GM19324 (cell line): ENCODE results near the gene OTUD6A.
"Not testable (repeated sequence)": the region's sequence is repeated elsewhere in the genome, so short reads cannot be mapped to it uniquely, and the experiment has no call there.

Experiments
- ATAC-seq: cut with Tn5 transposase; IDR thresholded peaks from one replicate; pipeline ENCODE4 v1.9.1; 2021; ENCODE audit warnings: mild to moderate bottlenecking, moderate library complexity; ENCODE audit not compliant: unreplicated experiment, low FRiP score

The OTUD6A gene

DNA sequence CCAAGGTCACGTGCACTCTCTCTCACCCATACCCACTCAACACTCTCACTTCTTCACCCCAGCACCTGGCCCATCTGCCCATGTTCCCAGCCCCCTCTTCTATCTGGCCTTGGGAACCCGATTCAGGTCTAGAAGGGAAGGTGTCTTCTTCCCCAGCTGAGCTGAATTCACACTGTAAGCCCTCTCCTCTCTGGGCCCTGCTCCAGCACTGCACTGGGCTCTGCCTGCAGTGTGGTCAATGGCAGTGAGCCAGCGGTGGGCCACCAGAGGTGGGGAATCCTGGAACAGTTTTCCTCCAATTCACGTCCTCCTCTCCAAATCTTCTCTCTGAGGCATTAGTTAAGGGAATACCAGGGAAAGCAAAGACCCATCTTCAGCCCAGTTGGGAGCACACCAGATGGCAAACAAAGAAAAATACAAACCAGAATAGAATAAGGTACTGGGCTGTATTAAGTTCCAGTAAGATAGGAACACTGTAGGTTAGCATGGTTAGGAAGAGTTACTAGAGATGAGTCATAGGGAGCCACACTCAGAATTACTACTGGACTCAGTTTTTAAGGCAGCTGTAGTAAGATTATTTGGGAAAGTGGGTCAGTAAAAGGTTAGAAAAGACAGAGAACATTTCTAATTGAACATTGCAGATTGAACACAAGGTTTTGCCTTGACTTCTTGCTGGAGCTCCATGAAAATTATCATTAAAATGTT, 17.6 kb upstream of the OTUD6A start:
- ATAC-seq = no peak

GRCh38 chrX:70046978-70047377, 15.3 kb upstream of the OTUD6A start:
- no peak for ATAC-seq

- ATAC-seq = no peak
These were observed 12.9 kb upstream of the OTUD6A start for GRCh38 chrX:70049406-70049805.

- ATAC-seq = no peak
These were observed 12.3 kb upstream of the OTUD6A start, which contains the start of gene AWAT2 for GRCh38 chrX:70049925-70050324. AWAT2 (minus strand) TSS chrX:70049938; CDS start chrX:70049932, 6 bp downstream.

- ATAC-seq = no peak
These were observed 9.2 kb upstream of the OTUD6A start for GRCh38 chrX:70052895-70053615.

GRCh38 chrX:70054391-70054790, 7.9 kb upstream of the OTUD6A start:
- ATAC-seq = no peak

DNA sequence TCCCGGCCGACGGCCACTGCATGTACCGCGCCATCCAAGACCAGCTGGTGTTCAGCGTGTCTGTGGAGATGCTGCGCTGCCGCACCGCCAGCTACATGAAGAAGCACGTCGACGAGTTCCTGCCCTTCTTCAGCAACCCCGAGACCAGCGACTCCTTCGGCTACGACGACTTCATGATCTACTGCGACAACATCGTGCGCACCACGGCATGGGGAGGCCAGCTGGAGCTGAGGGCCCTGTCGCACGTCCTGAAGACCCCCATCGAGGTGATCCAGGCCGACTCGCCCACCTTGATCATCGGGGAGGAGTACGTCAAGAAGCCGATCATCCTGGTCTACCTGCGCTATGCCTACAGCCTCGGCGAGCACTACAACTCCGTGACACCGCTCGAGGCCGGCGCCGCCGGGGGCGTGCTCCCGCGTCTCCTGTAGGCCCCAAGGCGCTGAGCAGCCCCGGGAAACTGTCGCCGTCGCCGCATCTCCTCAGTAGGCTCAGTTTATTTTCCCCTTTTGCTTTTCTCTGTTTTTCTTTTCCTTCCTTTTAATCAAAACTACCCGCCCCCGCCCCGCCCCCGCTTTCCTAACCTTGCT, 799 bp downstream of the OTUD6A start:
- no peak for ATAC-seq

DNA sequence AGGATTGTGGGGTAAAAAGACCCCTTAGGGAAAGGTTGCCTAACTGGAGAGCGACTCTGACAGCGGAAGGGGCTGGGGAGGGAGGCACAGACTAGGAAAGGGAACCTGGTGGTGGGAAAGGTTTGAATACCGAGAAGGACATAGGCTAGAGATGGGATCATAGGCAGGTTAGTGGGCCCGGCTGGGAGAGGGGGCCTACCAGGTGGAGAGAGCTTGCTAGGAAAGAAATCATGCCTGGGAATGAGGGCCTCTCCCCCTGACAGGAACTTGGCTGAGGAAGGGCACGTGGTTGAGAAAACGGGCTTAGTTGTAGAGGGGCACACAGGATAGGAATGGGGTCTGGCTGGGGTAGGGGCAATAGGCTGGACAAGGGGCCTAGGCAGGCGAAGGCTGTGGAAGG, 4.4 kb downstream of the OTUD6A start:
- ATAC-seq = no peak

DNA sequence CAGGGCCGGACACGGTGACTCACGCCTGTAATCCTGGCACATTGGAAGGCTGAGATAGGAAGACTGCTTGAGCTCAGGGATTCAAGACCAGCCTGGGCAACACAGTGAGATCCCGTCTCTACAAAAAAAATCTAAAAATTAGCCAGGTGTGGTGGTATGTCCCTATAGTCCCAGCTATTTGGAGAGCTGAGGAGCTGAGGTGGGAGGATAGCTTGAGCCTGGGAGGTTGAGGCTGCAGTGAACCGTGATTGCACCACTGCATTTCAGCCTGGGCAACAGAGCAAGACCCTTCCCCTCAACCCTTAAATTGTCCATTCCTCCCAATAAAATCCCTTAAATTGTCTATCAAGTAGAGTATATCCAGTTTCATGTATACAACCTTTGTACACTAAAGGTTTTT, 17.0 kb downstream of the OTUD6A start:
- ATAC-seq = no peak

DNA sequence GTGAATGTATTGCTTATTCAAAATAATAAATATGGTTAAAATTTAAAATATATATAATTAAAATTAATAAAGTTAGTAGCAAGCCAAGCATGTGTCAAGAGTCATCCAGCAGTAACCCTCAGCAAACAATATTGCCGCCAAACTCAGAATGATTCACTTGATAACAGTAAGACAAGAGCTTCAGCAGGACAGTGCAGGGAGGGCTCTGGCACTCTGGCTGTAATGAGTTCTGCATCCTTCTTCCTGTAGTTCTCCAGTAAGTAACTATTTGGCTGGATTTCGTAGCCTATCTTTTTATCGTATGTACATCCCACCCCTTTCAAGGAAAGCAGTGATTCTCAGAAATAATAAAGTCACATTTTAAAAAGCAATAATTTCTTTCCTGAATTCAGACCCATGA, 17.6 kb downstream of the OTUD6A start:
- ATAC-seq = no peak

GRCh38 chrX:70082723-70083122, 20.5 kb downstream of the OTUD6A start:
- no peak for ATAC-seq

DNA sequence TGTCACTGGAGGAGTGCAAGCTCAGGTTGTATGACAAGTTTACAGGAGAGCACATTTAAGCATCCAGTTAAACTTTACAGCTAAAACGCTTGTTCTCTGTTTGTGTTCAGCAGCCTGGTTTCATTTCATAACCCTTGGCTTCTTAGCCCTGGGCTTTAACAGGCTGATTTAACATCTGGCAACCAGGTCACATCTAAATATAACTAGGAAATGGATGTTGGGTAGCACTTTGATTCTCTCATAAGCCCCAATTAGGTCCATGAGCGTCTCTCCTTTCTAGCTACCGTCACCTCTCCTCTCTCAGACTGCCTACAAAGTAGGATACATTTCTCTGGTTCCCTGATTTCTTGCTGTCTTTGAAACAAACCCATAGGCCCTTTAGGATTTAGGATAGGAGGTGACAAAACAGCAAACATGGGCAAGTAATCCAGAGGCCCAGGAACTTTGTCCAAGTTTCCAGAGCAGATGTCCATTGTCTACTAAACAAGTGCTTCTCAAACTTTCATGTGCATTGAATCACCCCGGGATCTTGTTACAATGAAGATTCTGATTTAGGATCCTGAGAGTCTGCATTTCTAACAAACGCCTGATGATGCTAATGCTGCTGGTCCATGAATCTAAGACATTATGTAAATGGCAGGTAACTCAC, 22.5 kb downstream of the OTUD6A start:
- no peak for ATAC-seq

DNA sequence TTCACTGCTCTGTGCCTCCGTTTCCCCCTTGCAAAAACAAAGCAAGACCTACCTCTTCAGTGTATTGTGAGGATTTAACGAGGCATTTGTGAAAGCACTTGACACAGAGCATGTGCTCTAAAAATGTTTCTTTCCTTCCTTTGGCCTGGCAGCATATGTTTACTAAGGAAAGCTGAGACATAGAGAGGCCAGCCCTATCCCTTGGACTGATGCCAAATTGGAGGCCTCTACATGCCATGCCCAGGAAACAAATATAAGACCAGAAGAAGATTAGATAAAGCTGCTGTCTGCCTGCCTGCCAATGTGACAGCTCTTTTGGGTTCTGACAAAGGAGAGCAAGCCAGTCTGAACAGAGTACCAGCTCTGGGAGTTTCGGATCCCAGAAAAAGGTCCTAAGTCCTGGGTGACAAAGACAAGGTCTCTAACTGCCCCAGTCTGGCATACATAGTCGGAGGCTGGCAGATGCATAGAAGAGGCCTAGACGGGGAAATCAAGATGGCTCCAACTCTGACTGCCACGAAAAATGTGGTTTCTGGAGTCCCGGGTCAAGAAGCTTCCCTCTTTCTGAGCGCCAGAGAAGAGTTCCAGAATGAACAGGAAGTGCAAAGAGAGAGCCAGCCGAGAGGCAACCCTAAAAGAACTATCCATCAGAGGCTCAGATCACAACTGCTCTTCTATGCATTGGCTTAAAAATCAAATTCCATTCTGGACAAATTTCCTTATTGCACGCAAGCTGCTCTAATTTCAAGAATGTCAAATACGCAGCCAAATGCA, 25.8 kb downstream of the OTUD6A start:
- no peak for ATAC-seq

GRCh38 chrX:70088751-70089150, 26.5 kb downstream of the OTUD6A start:
- ATAC-seq = no peak

- no peak for ATAC-seq
These were observed 27.5 kb downstream of the OTUD6A start for GRCh38 chrX:70089604-70090297.

DNA sequence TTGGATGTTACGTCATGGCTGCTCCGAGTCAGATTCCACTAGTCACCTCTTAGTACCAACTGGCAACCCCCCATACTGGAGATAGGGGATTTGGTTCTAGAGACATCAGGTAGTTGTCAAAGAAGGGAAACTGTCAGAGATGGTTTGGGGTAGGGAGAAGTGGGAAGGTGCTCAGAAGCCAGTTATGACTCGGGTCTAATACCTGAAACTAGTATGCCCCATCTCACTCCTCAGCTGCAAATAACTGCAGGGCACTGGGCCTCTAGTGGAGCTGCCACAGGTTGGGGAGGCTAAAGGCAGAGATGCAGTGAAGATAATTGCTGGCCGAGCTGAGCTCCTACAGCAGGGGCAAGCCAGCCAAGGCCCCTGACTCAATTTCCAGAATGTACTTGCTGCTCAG, 30.0 kb downstream of the OTUD6A start:
- no peak for ATAC-seq

DNA sequence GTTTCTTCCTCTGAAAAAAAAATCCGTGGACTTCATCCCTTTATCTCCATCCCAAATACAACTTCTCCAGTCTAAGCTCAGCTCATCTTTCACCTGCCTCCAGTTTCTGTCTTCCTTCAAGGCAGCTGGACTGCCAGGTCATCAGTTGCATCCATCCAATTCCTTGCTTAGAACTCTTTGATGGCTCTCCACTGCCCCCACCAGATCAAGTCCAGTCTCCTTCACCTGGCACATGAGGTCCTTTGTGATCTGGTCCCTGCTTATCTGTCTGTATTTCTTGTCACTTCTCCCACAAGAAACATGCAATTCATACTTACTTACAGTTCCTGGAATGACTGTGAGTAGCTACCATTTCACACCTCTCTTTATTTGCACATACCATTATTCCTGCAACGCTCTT, 33.8 kb downstream of the OTUD6A start:
- no peak for ATAC-seq

GRCh38 chrX:70105229-70105628, 43.0 kb downstream of the OTUD6A start:
- ATAC-seq = no peak

DNA sequence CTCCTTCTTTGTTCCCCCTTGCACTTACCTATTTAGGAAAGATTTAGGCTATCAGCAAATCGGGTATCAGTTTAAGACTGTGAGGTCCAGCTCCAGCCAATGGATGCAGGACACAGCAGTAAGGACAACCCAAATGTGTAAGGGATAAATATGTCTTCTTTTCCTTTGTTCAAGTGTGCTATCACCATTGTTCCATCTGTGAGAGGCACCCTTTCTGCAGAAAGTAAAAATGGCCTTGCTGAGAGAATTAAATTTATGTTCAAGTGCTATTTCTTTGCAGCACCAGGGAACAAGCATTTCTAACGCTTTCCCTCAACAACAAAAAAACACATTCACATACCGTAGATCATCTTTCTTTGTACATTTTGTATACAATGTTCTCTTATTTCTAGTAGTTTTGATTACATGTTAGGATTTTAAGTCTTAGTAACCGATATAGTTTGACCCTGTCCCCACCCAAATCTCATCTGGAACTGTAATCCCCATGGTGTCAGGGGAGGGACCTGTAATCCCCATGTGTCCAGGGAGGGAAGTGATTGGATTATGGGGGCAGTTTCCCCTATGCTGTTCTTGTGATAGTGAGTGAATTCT, 49.3 kb downstream of the OTUD6A start:
- not testable (repeated sequence) for ATAC-seq
